Astrocyte (in vitro differentiated cells and primary cell): ENCODE measurements around the gene SNX22.

ENCODE experiments used
- EZH2 ChIP-seq: IDR thresholded peaks from 2 replicates; pipeline ENCODE4 v1.6.1; 2012; ENCODE audit warnings: mild to moderate bottlenecking, low read length, inconsistent platforms; ENCODE audit not compliant: insufficient read depth
- TF ChIP-seq, protein P1 (sequence below): IDR thresholded peaks from 2 replicates; pipeline ENCODE4 v1.5.1; 2011; ENCODE audit warnings: low read depth, mild to moderate bottlenecking, inconsistent platforms, low read length, moderate library complexity; ENCODE audit not compliant: insufficient read depth

GRCh38 chr15:64191971-64192830 lies 40.7 kb downstream of the SNX22 start:
- TF ChIP-seq, protein P1, sequence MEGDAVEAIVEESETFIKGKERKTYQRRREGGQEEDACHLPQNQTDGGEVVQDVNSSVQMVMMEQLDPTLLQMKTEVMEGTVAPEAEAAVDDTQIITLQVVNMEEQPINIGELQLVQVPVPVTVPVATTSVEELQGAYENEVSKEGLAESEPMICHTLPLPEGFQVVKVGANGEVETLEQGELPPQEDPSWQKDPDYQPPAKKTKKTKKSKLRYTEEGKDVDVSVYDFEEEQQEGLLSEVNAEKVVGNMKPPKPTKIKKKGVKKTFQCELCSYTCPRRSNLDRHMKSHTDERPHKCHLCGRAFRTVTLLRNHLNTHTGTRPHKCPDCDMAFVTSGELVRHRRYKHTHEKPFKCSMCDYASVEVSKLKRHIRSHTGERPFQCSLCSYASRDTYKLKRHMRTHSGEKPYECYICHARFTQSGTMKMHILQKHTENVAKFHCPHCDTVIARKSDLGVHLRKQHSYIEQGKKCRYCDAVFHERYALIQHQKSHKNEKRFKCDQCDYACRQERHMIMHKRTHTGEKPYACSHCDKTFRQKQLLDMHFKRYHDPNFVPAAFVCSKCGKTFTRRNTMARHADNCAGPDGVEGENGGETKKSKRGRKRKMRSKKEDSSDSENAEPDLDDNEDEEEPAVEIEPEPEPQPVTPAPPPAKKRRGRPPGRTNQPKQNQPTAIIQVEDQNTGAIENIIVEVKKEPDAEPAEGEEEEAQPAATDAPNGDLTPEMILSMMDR, result no peak
- TF ChIP-seq EZH2, result no peak
